Fibroblast of skin of back (primary cell): ENCODE data around the gene OR4K5. TPM values are rescaled to one million over a fixed set of nuclear protein-coding genes. Genes with fewer than 3 reads are reported as not detected.
"Not testable (repeated sequence)": the region's sequence is repeated elsewhere in the genome, so short reads cannot be mapped to it uniquely, and the experiment has no call there.

Experiments used
- DNase-seq: peaks from one replicate; pipeline ENCODE4 v3.0.0-alpha.2; 2013
- polyA plus RNA-seq, 2 experiments: library from polyadenylated mRNA; unstranded; fragments of 120-200 nt; gene quantifications; one replicate each; pipeline ENCODE4 v1.2.1, GENCODE V29; 2013; ENCODE audit not compliant: insufficient read length in 2 of 2

Gene OR4K5, protein sequence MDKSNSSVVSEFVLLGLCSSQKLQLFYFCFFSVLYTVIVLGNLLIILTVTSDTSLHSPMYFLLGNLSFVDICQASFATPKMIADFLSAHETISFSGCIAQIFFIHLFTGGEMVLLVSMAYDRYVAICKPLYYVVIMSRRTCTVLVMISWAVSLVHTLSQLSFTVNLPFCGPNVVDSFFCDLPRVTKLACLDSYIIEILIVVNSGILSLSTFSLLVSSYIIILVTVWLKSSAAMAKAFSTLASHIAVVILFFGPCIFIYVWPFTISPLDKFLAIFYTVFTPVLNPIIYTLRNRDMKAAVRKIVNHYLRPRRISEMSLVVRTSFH
- polyA plus RNA-seq (2013, experiment 1 of 2; ENCODE audit: insufficient read length) = not detected
- polyA plus RNA-seq (2013, experiment 2 of 2; ENCODE audit: insufficient read length) = not detected

DNA sequence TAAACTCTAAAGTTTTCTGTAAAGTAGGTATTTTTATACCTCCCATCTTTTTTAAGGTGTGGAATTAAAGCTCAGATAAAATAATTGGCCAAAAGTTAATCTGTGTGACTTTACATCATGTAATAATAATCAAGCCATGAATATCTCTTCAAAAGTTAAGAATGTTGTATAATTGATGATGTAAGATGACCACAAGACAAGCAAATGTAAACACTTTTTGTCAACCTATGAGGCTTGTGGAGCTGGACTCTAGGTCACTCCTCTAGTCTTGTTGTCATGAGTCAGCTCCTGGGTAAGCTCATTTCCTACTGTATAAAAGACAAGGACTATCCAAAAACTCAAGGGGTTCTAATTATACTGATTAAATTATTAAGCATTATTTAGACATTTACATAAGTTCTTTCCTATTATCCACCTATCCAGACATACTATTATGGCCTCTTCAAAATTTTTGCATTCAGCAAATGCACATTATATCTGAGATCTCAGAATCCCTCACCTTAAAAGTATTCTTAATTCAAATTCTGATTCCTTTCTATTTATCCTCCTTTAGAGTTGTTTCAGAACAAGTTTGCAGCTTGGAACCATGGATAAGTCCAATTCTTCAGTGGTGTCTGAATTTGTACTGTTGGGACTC, at the start of gene OR4K5:
Gene OR4K5, plus strand, starts transcription at position 587 of the 637 bp plus-strand sequence. Its CDS starts 0 bp downstream, at position 587.
- DNase-seq = no peak

DNA sequence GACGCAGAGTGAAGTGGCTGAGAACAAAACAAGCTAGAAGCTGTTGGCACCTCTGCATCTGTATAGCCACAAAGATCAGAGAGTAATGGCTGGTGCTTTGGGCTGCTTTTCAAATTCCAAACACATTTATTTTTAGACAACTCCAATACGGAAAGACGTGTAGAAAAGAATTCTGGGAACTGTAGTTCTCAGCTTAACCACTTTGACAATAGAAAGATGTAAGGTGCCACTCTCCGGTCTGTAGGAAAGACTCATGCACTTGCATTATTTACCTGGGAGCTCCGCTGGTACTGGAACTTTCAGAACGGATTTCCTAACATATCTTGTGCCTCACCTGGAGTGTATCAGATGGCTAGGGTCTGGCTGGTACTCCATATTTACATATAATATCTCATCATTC, 47.2 kb upstream of the OR4K5 start:
- DNase-seq = no peak

DNA sequence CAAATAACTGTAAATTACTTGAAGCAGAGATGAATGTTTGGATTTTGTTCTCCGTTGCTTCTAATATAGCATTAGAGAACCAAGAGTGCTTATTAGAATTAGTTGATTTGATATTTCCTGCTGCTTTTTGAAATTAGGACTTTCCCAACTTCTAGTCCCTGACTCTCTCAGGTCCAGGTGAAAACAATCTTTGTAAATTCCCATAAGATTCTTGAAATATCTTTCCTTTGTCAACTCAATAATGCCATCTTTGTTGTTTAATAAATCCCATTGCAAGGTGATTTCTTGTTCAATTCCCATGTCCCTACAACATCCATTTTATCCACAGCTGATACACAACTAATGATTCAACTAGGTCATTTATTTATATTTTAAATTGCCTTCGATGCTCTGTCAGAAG, 45.6 kb upstream of the OR4K5 start, which contains the start of gene OR4K2:
Gene OR4K2, plus strand, starts transcription at position 301 of the 400 bp plus-strand sequence. CDS start 1,126 bp downstream, outside the sequence.
- no peak for DNase-seq

DNA sequence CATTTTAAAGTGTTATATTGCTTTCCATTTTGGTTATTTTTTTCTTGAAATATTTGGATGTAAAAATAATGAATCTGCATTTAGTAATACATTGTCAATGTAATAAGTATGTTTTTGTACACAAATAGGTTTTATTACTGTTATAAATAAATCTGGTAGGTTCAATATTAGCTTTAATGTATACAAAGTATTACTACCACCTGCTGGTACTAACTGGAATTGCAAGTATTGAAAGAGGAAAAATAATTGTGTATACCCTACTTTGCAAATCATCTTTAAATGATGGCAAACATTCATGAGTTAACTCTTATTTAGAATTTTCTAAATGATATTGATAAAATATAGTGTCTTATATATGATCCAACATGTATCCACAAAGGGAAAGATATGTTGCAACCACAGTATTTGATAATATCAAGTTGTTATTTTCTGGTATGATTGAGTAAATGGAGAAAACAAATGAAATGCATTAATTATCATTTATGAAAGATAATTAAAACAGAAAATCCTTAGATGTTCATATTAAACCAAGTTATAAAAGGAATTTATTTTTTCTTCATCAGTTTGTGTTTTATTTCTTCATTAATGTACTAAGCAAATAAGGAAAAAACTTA, 42.3 kb upstream of the OR4K5 start:
- no peak for DNase-seq

DNA sequence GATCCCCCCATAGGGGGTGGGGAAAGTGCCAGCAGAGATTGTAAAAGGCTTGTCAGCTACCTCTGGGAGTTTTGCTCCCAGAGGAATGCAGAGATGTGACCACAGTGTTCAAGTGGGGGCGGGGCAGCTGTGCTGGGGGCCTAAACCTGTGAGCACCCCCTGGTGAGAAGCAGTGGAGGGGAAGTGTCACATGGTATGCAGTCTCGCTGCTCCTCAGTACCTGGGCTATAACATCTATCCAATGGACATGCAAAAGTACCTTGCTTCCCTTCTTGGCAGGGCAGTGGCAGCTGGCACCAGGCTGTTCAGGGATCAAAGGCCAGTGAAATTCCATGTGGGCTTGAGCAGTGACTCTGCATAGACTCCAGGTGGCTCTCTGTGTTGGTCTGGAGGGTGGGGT, 25.1 kb upstream of the OR4K5 start:
- DNase-seq = no peak

DNA sequence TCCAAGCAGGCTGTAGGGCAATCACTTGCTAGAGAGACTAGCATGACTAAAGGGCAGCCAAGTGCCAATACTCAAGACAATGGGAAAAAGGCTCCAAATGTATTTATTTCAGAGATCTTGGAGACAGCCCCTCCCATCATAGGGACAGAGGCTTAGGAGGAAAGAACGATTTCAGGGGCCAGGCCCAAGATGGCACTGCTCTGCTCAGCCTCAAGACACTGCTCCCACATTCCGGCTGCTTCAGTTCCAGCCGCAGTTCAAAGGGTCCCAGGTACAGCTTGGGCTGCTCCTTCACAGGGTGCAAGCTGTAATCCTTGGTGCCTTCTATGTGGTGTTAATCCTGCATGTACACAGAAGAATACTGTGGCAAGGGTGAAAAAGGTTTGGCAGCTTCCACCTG, 19.4 kb upstream of the OR4K5 start:
- no peak for DNase-seq

DNA sequence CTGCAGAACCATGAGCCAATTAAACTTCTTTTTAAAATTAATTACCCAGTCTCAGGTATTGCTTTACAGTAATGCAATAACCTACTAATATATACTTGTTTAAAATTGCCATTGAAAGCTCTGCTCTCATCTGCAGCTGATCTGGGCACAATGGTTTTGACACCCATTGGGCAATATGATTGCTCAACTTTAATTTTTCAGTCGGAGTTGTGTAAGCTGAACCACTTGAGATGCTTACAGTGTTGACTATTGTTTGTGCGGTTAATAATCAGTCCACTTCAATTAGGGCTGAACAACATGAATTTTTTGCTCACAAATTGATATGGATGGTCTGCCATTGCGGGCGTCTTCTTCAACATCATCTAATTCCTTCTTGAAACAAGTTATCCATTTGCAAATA, 18.0 kb upstream of the OR4K5 start:
- no peak for DNase-seq

DNA sequence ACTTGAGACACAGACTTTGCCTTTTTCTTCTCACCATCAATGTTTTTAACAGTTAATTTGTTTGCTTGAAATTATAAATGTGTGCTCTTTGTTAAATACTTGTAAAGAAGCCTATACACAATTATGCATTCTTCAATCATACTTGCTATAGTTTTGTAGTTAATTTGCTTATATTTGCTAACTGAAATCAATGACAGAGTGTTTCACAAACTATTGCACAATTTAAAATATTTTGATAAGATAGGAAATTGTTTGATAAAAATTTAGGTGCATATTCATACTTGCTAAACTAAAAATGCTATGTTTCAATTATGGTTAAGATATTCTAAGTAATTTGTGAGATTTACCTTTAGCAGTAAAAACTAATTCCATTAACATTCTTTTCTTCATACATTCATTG, 13.7 kb upstream of the OR4K5 start:
- no peak for DNase-seq

DNA sequence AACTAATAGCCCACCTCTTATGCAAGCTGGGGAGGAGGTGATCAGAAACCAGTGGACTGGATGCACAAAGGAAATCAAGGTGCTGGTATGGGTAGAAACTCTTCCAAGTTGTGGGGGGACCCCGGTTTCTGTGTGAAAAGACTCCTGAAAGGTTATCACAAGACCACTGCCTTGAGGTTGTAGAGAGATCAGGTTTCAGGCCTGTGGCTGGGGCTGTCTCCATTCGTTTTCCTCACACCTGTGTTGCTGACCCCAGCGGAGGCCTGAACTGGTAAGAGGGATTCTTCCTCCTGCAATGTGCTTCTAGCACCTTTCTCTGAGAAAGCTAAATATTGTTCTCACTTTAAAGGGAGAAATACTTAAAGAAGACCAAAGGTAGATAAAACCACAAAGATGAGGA, 9.3 kb upstream of the OR4K5 start:
- DNase-seq = no peak

DNA sequence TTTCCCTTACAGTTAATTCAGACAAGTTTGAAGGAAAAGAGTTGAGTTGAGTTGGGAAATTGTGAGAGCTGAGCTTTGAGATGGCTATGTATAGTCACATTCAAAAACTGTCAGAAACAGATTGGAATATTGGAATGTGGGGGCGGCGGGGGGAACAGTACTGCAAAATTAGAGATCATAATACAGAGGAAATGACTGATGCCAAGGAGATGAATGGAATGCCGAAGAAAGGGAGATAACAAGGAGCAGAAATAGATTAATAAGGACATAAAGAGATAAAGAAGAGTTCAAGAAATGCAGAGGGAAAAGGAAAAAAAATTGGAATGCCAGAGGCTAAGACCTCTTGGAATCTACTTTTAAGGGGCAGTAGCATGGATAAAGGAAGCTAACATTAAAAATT, 3.2 kb upstream of the OR4K5 start:
- DNase-seq = no peak

DNA sequence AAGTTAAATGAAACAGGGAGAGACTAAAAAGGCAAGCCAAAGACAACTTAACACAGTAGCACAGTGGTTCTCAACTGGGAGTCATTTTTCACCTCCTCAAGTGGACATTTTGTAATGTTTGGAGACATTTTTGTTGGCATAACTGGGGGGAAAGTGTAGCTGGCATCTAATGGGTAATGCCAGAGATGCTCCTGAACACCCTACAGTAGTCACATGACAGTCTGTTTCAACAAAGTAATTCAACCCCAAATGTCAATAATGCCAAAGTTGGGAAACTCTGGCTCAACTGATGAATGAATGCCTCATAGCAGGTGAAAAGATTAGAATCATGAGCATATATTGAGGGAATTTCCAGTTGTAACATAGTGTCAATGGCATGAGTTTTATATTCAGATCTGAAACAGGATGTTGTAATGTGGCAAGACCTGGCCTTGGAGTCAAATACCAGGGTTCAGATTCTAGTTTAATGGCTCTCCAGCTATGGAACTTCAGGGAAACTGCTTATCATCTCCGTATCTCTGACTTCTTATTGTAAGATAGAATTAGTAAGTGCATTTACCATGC, 2.4 kb upstream of the OR4K5 start:
- DNase-seq = no peak

DNA sequence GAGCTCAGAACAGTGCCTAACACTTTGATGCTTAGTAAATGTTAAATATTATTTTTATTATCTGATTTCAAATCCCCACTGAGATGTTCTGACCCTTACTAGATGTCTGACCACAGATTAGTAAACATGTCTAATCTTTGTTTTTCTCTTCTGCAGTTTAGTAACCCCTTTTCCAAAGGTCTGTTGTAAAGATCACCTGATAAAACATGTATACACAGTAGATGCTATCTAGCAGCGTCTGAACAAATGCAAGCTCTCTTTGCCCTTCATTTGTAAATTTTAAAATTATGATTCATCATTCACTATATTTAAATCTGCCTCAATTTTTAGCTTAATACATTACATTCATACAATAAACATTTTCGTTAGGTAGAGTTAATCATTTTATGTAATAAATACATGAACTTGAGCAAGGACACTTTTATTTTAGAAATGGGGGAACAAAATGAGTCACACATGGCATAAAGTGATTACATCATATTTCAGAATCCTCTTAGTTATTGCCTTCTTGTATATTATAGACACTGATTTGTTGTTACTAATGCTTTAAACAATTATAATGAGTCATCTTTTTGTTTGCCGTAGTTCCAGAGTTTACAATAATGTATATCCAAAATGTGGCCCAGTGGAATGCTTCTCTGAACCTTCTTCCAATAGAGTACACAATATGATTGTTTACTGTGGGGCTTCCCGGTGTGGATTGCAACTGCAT, 1.7 kb upstream of the OR4K5 start:
- no peak for DNase-seq

DNA sequence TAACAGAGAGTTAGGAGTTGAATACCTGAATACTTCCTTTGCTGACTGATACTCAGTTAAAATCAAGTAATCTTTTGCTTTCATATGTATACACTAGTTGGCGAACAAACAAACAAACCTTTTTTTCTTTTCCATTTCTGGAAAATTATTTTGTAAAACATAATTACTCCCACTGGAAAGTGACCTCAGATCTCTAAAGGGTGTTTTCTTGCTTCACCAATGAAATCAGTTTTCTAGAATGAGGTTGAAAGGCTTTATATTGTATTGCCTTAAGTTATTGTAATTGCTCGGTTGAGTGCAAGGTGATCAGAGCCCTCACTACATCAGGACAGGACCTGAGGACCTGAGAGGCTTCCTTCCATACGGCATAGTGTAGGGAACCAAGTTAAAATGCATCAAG, 10.2 kb downstream of the OR4K5 start, which contains the start of gene OR4K1:
Gene OR4K1, plus strand, starts transcription at position 301 of the 400 bp plus-strand sequence. CDS start 4,750 bp downstream, outside the sequence.
- no peak for DNase-seq

DNA sequence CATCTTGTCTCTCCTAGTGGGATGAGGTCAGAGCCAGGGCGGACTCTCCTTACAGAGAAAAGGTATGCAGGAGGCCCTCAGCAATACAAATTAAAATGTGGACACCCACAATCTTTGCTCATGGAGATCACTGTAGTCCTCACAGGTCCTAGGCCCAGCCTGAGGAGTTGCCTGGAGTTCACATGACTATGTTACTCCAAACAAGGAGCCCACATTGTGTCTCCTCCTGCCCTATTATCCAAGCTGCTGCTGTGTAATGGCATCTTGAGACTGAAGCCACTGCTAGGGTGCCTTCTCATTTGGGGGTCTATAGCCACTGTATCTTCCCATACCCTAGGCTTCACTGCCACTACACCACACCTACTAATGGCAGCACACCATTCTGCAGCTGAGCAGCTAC, 21.3 kb downstream of the OR4K5 start:
- DNase-seq = no peak

DNA sequence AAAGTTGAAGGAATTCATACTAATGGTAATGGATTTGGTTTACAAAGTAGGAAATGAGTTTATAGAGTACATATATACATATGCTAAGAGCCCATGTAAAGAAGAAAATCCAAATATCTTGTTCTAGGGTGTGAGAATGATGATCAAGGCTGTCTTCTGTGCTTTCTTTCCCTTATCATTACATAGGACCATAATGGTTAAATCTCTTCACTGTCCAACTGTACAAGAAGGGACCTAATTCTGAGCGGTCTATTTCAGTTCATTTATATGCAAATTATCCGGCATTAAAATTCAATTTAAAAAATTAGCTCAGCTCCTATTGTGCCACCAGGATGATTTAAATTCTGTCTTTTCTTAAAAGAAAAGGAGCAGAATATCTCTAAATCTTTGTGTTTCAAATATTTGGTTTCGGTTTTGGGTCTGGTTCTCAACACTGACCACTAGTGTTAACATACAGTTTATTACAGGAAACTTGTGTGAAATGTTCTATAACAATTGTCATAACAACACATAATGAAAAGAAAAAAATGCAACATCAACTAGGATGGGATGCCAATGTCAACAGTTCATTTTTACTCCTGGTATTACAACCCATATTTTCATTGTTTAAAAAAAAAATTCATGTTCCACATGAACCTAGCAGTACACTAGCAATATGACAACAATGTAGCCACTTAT, 27.1 kb downstream of the OR4K5 start:
- no peak for DNase-seq

DNA sequence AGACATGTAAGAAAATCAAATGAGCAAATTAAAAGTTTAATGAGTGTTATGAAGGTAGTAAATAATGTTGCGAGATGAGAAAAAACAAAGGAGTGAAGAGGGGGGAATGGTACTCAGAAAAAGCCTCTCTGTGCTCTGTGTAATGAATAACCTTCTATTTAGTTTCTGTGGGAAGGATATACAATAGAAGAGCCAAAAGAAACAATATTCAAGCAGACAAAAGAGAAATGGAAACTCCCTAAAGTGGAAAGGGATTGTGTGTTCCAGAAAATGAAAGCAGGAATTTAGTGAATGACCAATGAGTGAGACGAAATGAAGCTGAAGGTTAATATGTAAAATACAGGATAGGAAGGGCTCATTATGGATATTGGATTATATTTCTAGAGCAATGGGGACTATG, 28.8 kb downstream of the OR4K5 start:
- DNase-seq = no peak

DNA sequence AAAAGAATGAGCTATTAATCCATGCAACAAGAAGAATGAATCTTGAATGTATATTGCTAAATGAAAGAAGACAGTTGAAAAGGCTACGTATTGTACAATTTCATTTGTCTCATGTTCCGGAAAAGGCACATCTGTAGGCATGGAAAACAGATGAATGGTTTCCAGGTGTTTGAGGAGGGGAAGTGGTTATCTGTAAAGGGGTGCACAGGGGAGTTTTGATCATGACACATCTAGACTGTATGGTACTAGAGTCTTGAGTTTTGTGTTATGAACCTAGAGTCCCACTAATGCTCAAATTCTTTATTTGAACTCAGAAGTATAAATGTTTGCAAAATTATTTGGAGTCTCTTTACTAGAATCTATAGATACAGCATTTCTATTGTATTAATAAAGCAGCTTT, 49.3 kb downstream of the OR4K5 start:
- not testable (repeated sequence) for DNase-seq
